ENCODE measurements around the gene DCC.
"Not testable (repeated sequence)": the region's sequence is repeated elsewhere in the genome, so short reads cannot be mapped to it uniquely, and the experiment has no call there.

GRCh38 chr18:53511725-53512124, 1171.7 kb downstream of the DCC start:
- TF ChIP-seq CTCF, EP300, POLR2A (IDR thresholded peaks at IDR 0.05): not testable (repeated sequence)

Measured in tibial nerve (tissue), 4 donors.